ENCODE results near the gene AFF1.

DNA sequence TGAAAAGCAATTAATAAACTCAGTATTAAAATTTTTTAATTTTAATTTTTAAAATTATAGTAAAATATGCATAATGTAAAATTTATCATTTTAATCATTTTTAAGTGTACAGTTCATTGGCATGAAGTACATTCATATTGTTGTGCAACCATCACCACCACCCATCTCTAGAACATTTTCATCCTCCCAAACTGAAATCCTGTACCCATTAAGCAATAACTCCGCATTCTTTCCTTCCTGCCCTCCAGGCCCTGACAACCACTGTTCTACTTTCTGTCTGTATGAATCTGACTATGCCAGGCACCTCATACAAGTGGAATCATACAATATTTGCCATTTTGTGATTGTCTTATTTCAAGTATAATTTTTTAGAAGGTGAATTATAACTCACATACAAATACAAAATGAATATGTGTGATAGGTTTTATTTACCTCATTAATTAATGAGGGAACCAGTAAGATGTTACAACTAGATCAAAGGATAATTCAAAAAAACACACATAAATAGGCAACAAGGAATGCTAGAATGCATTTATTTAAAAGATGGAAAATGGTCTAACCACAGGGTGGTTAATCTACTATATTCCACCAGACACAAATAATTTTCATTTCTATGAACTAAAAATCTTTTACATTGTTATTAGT lies 13.1 kb upstream of the AFF1 start:
- TF ChIP-seq PAX5 (IDR thresholded peaks at IDR 0.05; ENCODE audit: insufficient read depth, low read length, severe bottlenecking) (no peak), POLR2A (IDR thresholded peaks at IDR 0.05; ENCODE audit: low read depth, low read length) (no peak), POU2F2 (IDR thresholded peaks at IDR 0.05; ENCODE audit: low read depth, low read length) (no peak)
